CD8-positive, alpha-beta memory T cell (primary cell): ENCODE results near the gene EXOSC1. TPM values are rescaled to one million over a fixed set of nuclear protein-coding genes. Genes with fewer than 3 reads are reported as not detected.
A peak's percentile ranks its signal among the peaks of the same experiment; 100 is the strongest.
"Not testable (repeated sequence)": the region's sequence is repeated elsewhere in the genome, so short reads cannot be mapped to it uniquely, and the experiment has no call there.

Source experiments
- CTCF ChIA-PET: fragments of 350-600 bp; sonication (Branson Sonifier 250); formaldehyde crosslinking; loops from one replicate; lab custom pipeline; 2021; ENCODE audit warnings: antibody characterized with exemption; lab: Charles Lee
- POLR2A ChIA-PET: fragments of 350-600 bp; sonication (Branson Sonifier 250); formaldehyde crosslinking; loops from one replicate; lab custom pipeline; 2021; ENCODE audit warnings: antibody characterized with exemption; lab: Charles Lee
- DNase-seq, 5 donors: peaks; one replicate each; pipeline versions ENCODE4 v3.0.0 to v3.0.0-alpha.2; 2020 to 2022; ENCODE audit warnings: mixed read lengths in 1 of 5
- H3K27ac ChIP-seq: one replicate; pipeline ENCODE4 v1.7.0; 2013; ENCODE audit warnings: low read depth, mild to moderate bottlenecking, low read length, moderate library complexity
- H3K27me3 ChIP-seq: 2 replicates; pipeline ENCODE4 v1.7.0; 2013; ENCODE audit warnings: low read length, mild to moderate bottlenecking; ENCODE audit not compliant: insufficient read depth, poor library complexity, severe bottlenecking
- H3K36me3 ChIP-seq: 2 replicates; pipeline ENCODE4 v1.7.0; 2013; ENCODE audit warnings: mild to moderate bottlenecking, low read length, moderate library complexity; ENCODE audit not compliant: insufficient read depth
- H3K4me1 ChIP-seq: 2 replicates; pipeline ENCODE4 v1.7.0; 2013; ENCODE audit warnings: mild to moderate bottlenecking, low read length, moderate library complexity; ENCODE audit not compliant: insufficient read depth
- H3K4me3 ChIP-seq: 2 replicates; pipeline ENCODE4 v1.7.0; 2013; ENCODE audit warnings: mild to moderate bottlenecking, low read length
- H3K9me3 ChIP-seq: 2 replicates; pipeline ENCODE4 v1.7.0; 2013; ENCODE audit warnings: mild to moderate bottlenecking, low read length
- H3K27ac Mint-ChIP-seq, 8 donors: one replicate each; pipeline ENCODE4 v1.8.0; 2020 to 2021; ENCODE audit warnings: mixed read lengths in 8 of 8, mild to moderate bottlenecking in 6 of 8, inconsistent platforms in 3 of 8, moderate library complexity in 3 of 8
- H3K27me3 Mint-ChIP-seq, 2 donors: one replicate each; pipeline ENCODE4 v1.8.0; 2020 to 2021; ENCODE audit warnings: mixed read lengths in 2 of 2, mild to moderate bottlenecking in 1 of 2, moderate library complexity in 1 of 2
- H3K36me3 Mint-ChIP-seq, 3 donors: one replicate each; pipeline ENCODE4 v1.8.0; 2020 to 2021; ENCODE audit warnings: mixed read lengths in 3 of 3, inconsistent platforms in 1 of 3, mild to moderate bottlenecking in 1 of 3
- H3K4me1 Mint-ChIP-seq, 3 donors: one replicate each; pipeline ENCODE4 v1.8.0; 2020 to 2021; ENCODE audit warnings: mixed read lengths in 3 of 3, inconsistent platforms in 1 of 3, mild to moderate bottlenecking in 1 of 3
- H3K4me3 Mint-ChIP-seq, 7 donors: one replicate each; pipeline ENCODE4 v1.8.0; 2020 to 2021; ENCODE audit warnings: mixed read lengths in 7 of 7, mild to moderate bottlenecking in 6 of 7, moderate library complexity in 4 of 7, inconsistent platforms in 2 of 7
- H3K9me3 Mint-ChIP-seq, 5 donors: one replicate each; pipeline ENCODE4 v1.8.0; 2020 to 2022; ENCODE audit warnings: mixed read lengths in 5 of 5, mild to moderate bottlenecking in 3 of 5, moderate library complexity in 2 of 5, inconsistent platforms in 1 of 5
- polyA plus RNA-seq: library from polyadenylated mRNA; unstranded; fragments of 300-500 nt; fragmentation: Illumina TruSeq; gene quantifications from one replicate; pipeline ENCODE4 v1.2.3, GENCODE V29; 2021
- total RNA-seq, 2 experiments: library from RNA; stranded (reverse); gene quantifications; one replicate each; pipeline ENCODE4 v1.2.3, GENCODE V29; 2021

The EXOSC1 gene
- total and polyA plus RNA-seq, 3 experiments from 2014 or later: 61.0 to 83.0 (median 64.8) TPM

- ChIA-PET POLR2A (no interaction called here), CTCF (interaction anchor here (0.6 to 2.1 kb wide), 12 partner anchors 11 to 145 kb away, joined by 3 to 13 read pairs (median 3); partner anchors contain the start of genes EXOSC1 and ZDHHC16)
- no peaks in the 10 kb centered on the region for H3K9me3 ChIP-seq
- H3K36me3 Mint-ChIP-seq: no peaks in the 10 kb centered on the region
- peak overlapping the region; percentile 36 for H3K4me3 ChIP-seq
- H3K4me3 Mint-ChIP-seq: peak overlapping the region in 6 of 7 donors; percentile 31 to 74 (median 70)
- no peak overlapping the region for H3K27ac ChIP-seq
- no peaks in the 10 kb centered on the region for H3K36me3 ChIP-seq
- H3K27me3 Mint-ChIP-seq: no peaks in the 10 kb centered on the region
- H3K9me3 Mint-ChIP-seq: no peaks in the 10 kb centered on the region
- H3K4me1 Mint-ChIP-seq: peaks cover 6 to 10% (median 9%) of the 10 kb centered on the region in 3 donors
- peak; percentile 39 to 73 (median 68) for DNase-seq
- no peaks in the 10 kb centered on the region for H3K27me3 ChIP-seq
- peak overlapping the region in 7 of 8 donors; percentile 1 to 82 (median 59) for H3K27ac Mint-ChIP-seq
- H3K4me1 ChIP-seq: peaks cover 6% of the 10 kb centered on the region
Measured at GRCh38 chr10:97407211-97407951, 38.4 kb downstream of the EXOSC1 start.

DNA sequence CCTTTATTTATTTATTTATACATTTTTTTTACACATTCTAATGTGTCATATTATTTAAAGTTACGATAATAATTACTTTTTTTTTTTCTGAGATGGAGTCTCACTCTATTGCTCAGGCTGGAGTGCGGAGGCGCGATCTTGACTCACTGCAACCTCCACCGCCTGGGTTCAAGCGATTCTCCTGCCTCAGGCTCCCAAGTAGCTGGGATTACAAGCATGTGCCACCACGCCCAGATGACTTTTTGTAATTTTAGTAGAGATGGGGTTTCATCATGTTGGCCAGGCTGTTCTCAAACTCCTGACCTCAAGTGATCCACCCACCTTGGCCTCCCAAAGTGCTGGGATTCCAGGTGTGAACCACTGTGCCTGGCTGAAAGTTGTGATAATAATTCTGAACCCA, 39.3 kb downstream of the EXOSC1 start:
- H3K4me3 Mint-ChIP-seq, POLR2A ChIA-PET, H3K9me3 Mint-ChIP-seq, H3K4me1 ChIP-seq, H3K27me3 Mint-ChIP-seq, DNase-seq, H3K36me3 ChIP-seq, H3K27me3 ChIP-seq, H3K36me3 Mint-ChIP-seq, H3K4me3 ChIP-seq, H3K9me3 ChIP-seq, H3K27ac ChIP-seq: not testable (repeated sequence)
- Mint-ChIP-seq H3K4me1 (peaks cover 7 to 10% (median 10%) of the 10 kb centered on the region in 3 donors), H3K27ac (peak overlapping the region in 1 of 8 donors; percentile 64)
- CTCF ChIA-PET: interaction anchor here (0.6 to 2.1 kb wide), 5 partner anchors 10 to 38 kb away, joined by 3 to 13 read pairs (median 4); partner anchors contain the start of genes EXOSC1 and ZDHHC16

DNA sequence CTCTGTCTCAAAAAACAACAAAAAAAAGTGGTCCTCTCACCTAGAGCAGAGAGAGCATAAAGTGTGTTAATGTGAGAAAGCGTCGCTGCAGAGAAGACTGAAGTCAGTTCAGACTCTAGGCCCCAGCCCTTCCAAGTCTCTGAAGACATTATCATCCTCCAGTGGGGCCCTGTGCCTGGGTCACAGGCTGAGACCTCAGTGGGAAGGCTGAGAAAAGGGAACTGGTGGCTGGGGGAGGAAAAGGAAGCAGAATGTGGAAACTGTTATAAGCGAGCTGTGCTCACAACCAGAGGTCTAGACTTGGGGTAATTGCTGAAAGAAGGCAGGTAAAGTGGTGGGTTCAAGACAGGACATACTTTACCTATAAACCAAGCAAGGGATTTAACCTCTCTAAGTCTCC, 39.7 kb downstream of the EXOSC1 start:
- Mint-ChIP-seq H3K27ac (peak overlapping the region in 3 of 8 donors; percentile 6 to 47 (median 11)), H3K9me3 (no peaks in the 10 kb centered on the region), H3K27me3 (no peaks in the 10 kb centered on the region), H3K36me3 (peaks cover 0 to 2% (median 0%) of the 10 kb centered on the region in 3 donors), H3K4me1 (peaks cover 11 to 14% (median 14%) of the 10 kb centered on the region in 3 donors), H3K4me3 (no peak overlapping the region)
- no peak overlapping the region for H3K4me3 ChIP-seq
- peaks cover 11% of the 10 kb centered on the region for H3K4me1 ChIP-seq
- no peak overlapping the region for H3K27ac ChIP-seq
- H3K36me3 ChIP-seq: no peaks in the 10 kb centered on the region
- no peaks in the 10 kb centered on the region for H3K27me3 ChIP-seq
- ChIA-PET CTCF (interaction anchor here (1.0 to 1.8 kb wide), 3 partner anchors 8 to 39 kb away, joined by 3 to 13 read pairs (median 4); partner anchors contain the start of genes EXOSC1 and ZDHHC16), POLR2A (no interaction called here)
- no peaks in the 10 kb centered on the region for H3K9me3 ChIP-seq
- no peak for DNase-seq

DNA sequence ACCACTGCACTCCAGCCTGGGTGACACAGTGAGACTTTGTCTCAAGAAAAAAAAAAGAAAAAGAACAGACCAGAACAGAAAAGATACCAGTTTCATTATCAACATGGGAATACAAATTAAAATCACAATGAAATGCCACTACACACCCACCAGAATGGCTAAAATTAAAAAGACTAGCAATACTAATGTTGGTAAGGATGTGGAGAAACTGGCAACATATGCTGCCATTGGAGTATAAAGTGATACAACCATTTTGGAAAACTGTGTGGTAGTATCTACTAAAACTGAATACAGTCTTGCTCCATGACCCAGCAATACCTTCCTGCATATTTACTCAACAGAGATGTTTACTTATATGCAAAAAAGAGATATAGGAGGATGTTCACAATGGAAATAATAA, 41.8 kb downstream of the EXOSC1 start:
- ChIA-PET CTCF (interaction anchor here (1.2 to 1.3 kb wide), 2 partner anchors 15 to 126 kb away, joined by 3 to 4 read pairs; no protein-coding TSS in a partner anchor), POLR2A (no interaction called here)
- Histone ChIP-seq H3K27me3 (no peaks in the 10 kb centered on the region), H3K27ac (no peak overlapping the region), H3K9me3 (no peaks in the 10 kb centered on the region), H3K4me1 (peaks cover 21% of the 10 kb centered on the region), H3K36me3 (no peaks in the 10 kb centered on the region), H3K4me3 (no peak overlapping the region)
- Mint-ChIP-seq H3K27ac (peak overlapping the region in 1 of 8 donors; percentile 68), H3K27me3 (no peaks in the 10 kb centered on the region), H3K4me3 (no peak overlapping the region), H3K4me1 (peaks cover 22 to 27% (median 24%) of the 10 kb centered on the region in 3 donors), H3K36me3 (peaks cover 0 to 7% (median 0%) of the 10 kb centered on the region in 3 donors), H3K9me3 (no peaks in the 10 kb centered on the region)
- DNase-seq: no peak

- H3K36me3 Mint-ChIP-seq: peaks cover 0 to 12% (median 0%) of the 10 kb centered on the region in 3 donors
- H3K9me3 ChIP-seq: no peaks in the 10 kb centered on the region
- no peak for DNase-seq
- peaks cover 15 to 17% (median 17%) of the 10 kb centered on the region in 3 donors for H3K4me1 Mint-ChIP-seq
- peak overlapping the region; percentile 95 for H3K27ac ChIP-seq
- no peaks in the 10 kb centered on the region for H3K27me3 Mint-ChIP-seq
- H3K4me3 ChIP-seq: peak overlapping the region; percentile 94
- peak overlapping the region; percentile 91 to 99 (median 97) for H3K27ac Mint-ChIP-seq
- peaks cover 15% of the 10 kb centered on the region for H3K4me1 ChIP-seq
- ChIA-PET POLR2A (interaction anchor here (0.8 to 1.3 kb wide), 8 partner anchors 9 to 286 kb away, joined by 3 to 8 read pairs (median 5); partner anchors contain the start of genes AVPI1, FRAT1 and UBTD1), CTCF (interaction anchor here (0.6 to 2.1 kb wide), 11 partner anchors 8 to 151 kb away, joined by 3 to 6 read pairs (median 4); partner anchors contain the start of genes ARHGAP19 and FRAT1)
- peak overlapping the region; percentile 88 to 97 (median 95) for H3K4me3 Mint-ChIP-seq
- H3K36me3 ChIP-seq: no peaks in the 10 kb centered on the region
- H3K9me3 Mint-ChIP-seq: no peaks in the 10 kb centered on the region
- no peaks in the 10 kb centered on the region for H3K27me3 ChIP-seq
Measured at GRCh38 chr10:97401455-97401919, 44.3 kb downstream of the EXOSC1 start.

DNA sequence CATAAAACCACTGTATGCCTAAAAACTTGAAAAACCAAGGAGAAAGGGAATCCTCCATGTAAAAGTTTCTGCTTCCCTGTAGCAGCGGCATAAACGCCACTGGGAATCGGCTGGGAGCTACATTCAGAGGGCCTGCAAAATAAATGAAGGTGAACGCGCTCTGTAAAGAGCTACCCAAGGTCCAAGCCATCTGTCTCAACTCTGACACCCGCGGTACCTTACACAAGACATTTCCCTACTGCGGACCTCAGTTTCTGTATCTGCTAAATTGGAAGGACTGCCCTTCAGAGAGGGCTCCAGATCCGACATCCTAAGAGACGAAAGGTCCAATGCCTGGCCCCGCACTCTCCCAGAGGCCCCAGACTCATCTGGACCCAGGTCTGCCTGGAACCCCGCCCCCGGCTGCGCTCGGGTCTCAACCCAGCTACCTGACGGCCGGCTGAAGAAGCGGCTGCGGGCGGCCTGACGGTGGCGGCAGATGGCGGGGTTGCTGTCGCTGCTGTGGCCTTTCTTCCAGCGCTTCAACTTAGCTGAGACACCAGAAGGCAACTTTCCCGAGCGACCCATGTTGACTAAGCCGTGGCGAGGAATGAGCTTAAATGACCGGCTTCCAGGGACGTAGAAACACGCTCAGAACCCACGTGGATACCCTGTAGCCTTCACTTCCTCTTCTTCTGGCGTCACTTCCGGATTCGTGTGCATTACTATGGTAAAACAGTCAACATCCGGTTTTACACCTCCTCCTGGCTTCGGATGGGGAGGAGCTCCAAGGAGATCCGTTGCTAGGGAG, 44.9 kb downstream of the EXOSC1 start, which contains the start of gene RRP12:
Gene RRP12, minus strand, starts transcription at position 676 of the 790 bp plus-strand sequence. Its CDS starts 109 bp downstream, at position 567.
- Histone ChIP-seq H3K4me1 (peaks cover 15% of the 10 kb centered on the region), H3K27me3 (no peaks in the 10 kb centered on the region), H3K4me3 (peak within 1 kb of the TSS; percentile 94), H3K27ac (peak within 1 kb of the TSS; percentile 95), H3K9me3 (no peaks in the 10 kb centered on the region), H3K36me3 (no peaks in the 10 kb centered on the region)
- Mint-ChIP-seq H3K27me3 (no peaks in the 10 kb centered on the region), H3K9me3 (no peaks in the 10 kb centered on the region), H3K4me3 (peak within 1 kb of the TSS; percentile 88 to 97 (median 95)), H3K4me1 (peaks cover 15 to 17% (median 17%) of the 10 kb centered on the region in 3 donors), H3K27ac (peak within 1 kb of the TSS; percentile 91 to 99 (median 98)), H3K36me3 (peaks cover 0 to 18% (median 6%) of the 10 kb centered on the region in 3 donors)
- ChIA-PET POLR2A (interaction anchor here (0.5 to 1.3 kb wide), 9 partner anchors 9 to 287 kb away, joined by 3 to 8 read pairs (median 5); partner anchors contain the start of genes AVPI1, FRAT1 and UBTD1), CTCF (interaction anchor here (0.6 to 2.1 kb wide), 12 partner anchors 9 to 152 kb away, joined by 3 to 6 read pairs (median 4); partner anchors contain the start of genes ARHGAP19, FRAT1 and FRAT2)
- peak; percentile 66 to 95 (median 91) for DNase-seq

GRCh38 chr10:97399843-97400545, 45.8 kb downstream of the EXOSC1 start:
- Mint-ChIP-seq H3K27me3 (no peaks in the 10 kb centered on the region), H3K4me1 (peaks cover 15 to 17% (median 17%) of the 10 kb centered on the region in 3 donors), H3K27ac (peak overlapping the region; percentile 91 to 99 (median 98)), H3K4me3 (peak overlapping the region; percentile 88 to 97 (median 95)), H3K36me3 (peaks cover 0 to 20% (median 6%) of the 10 kb centered on the region in 3 donors), H3K9me3 (no peaks in the 10 kb centered on the region)
- Histone ChIP-seq H3K9me3 (no peaks in the 10 kb centered on the region), H3K4me1 (peaks cover 15% of the 10 kb centered on the region), H3K27ac (peak overlapping the region; percentile 95), H3K27me3 (no peaks in the 10 kb centered on the region), H3K4me3 (peak overlapping the region; percentile 94), H3K36me3 (no peaks in the 10 kb centered on the region)
- DNase-seq: peak in 3 of 5 donors; percentile 14 to 69 (median 37)
- POLR2A ChIA-PET: no interaction called here
- CTCF ChIA-PET: interaction anchor here (0.9 to 2.1 kb wide), 6 partner anchors 10 to 138 kb away, joined by 4 to 6 read pairs (median 4); partner anchors contain the start of genes ARHGAP19 and FRAT2
